Duodenal mucosa (tissue), 2 donors: ENCODE measurements around the gene TEX13A.

Experiments
- H3K27ac ChIP-seq: one replicate; pipeline ENCODE4 v1.7.0; 2013; ENCODE audit warnings: low read depth, low read length
- H3K27me3 ChIP-seq, 2 donors: one replicate each; pipeline ENCODE4 v1.7.0; 2013; ENCODE audit warnings: low read length in 2 of 2, control low read depth in 1 of 2; ENCODE audit not compliant: insufficient read depth in 2 of 2, control insufficient read depth in 1 of 2
- H3K36me3 ChIP-seq, 2 donors: one replicate each; pipeline ENCODE4 v1.7.0; 2013; ENCODE audit warnings: low read length in 2 of 2, control low read depth in 1 of 2; ENCODE audit not compliant: insufficient read depth in 2 of 2, control insufficient read depth in 1 of 2
- H3K4me1 ChIP-seq, 2 donors: one replicate each; pipeline ENCODE4 v1.7.0; 2013; ENCODE audit warnings: low read length in 2 of 2, control low read depth in 1 of 2; ENCODE audit not compliant: insufficient read depth in 2 of 2, control insufficient read depth in 1 of 2
- H3K4me3 ChIP-seq, 2 donors: one replicate each; pipeline ENCODE4 v1.7.0; 2013; ENCODE audit warnings: low read length in 2 of 2, low read depth in 1 of 2
- H3K9ac ChIP-seq, 2 donors: one replicate each; pipeline ENCODE4 v1.7.0; 2013; ENCODE audit warnings: low read length in 2 of 2, low read depth in 1 of 2
- H3K9me3 ChIP-seq, 2 donors: one replicate each; pipeline ENCODE4 v1.7.0; 2013; ENCODE audit warnings: low read length in 2 of 2, control low read depth in 1 of 2; ENCODE audit not compliant: control insufficient read depth in 1 of 2

The TEX13A gene

GRCh38 chrX:105189093-105189492 lies 31.4 kb downstream of the TEX13A start:
- Histone ChIP-seq H3K27me3 (no peaks in the 10 kb centered on the region), H3K36me3 (no peaks in the 10 kb centered on the region), H3K9me3 (no peaks in the 10 kb centered on the region), H3K4me3 (no peak overlapping the region), H3K4me1 (no peaks in the 10 kb centered on the region), H3K9ac (no peak overlapping the region), H3K27ac (no peak overlapping the region)

GRCh38 chrX:105179644-105180043 lies 40.9 kb downstream of the TEX13A start:
- Histone ChIP-seq H3K27me3 (no peaks in the 10 kb centered on the region), H3K9ac (no peak overlapping the region), H3K9me3 (no peaks in the 10 kb centered on the region), H3K27ac (no peak overlapping the region), H3K4me3 (no peak overlapping the region), H3K4me1 (no peaks in the 10 kb centered on the region), H3K36me3 (no peaks in the 10 kb centered on the region)

DNA sequence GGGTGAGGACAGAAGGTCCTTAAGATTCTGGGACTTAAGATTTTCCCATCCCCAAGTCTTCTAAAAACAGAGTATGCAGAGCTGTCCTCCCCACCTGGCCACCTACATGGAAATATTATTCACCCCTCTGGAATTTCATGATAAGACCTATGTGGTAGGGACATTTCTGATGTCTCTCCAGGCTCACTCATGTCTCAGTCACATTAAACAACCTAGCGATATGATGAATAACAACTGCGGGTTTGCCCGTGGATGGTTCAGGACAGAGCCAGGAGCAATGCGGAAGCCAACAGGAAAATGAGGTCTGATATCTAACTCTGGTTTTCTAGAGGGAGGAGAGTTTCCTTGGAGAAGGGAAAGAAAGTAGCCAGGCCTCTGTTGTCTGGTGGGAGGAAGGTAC lies 47.4 kb downstream of the TEX13A start:
- no peaks in the 10 kb centered on the region for H3K36me3 ChIP-seq

More for the DNA sequence above, 47.4 kb downstream of the TEX13A start:
- H3K27me3 ChIP-seq: no peaks in the 10 kb centered on the region
- H3K4me1 ChIP-seq: no peaks in the 10 kb centered on the region
- no peak overlapping the region for H3K9ac ChIP-seq
- H3K27ac ChIP-seq: no peak overlapping the region
- no peaks in the 10 kb centered on the region for H3K9me3 ChIP-seq
- H3K4me3 ChIP-seq: no peak overlapping the region
